NCI-H1092 (cell line): ENCODE data around the gene DNAJB2.

Experiments used
- DNase-seq: peaks from one replicate; lab custom pipeline; 2025; lab: John Stamatoyannopoulos, UW

DNAJB2 gene

GRCh38 chr2:219279151-219279915, at the start of gene DNAJB2:
Gene DNAJB2, plus strand, starts transcription at chr2:219279366. Its CDS starts 468 bp downstream, at chr2:219279834.
- DNase-seq, result peak; percentile 87

GRCh38 chr2:219230059-219230540, 49.1 kb upstream of the DNAJB2 start:
- DNase-seq, result no peak

- no peak for DNase-seq
These were observed 44.8 kb upstream of the DNAJB2 start for GRCh38 chr2:219234331-219234730.

GRCh38 chr2:219243291-219243761, 35.8 kb upstream of the DNAJB2 start:
- DNase-seq, result no peak

- no peak for DNase-seq
These were observed 34.4 kb upstream of the DNAJB2 start for GRCh38 chr2:219244789-219245147.

GRCh38 chr2:219245148-219245898, 33.8 kb upstream of the DNAJB2 start, which contains the start of the genes GLB1L and STK16:
Gene GLB1L, minus strand, starts transcription at chr2:219245444. Its CDS starts 1,871 bp downstream, at chr2:219243573.
Gene STK16, plus strand, starts transcription at chr2:219245479. Its CDS starts 521 bp downstream, at chr2:219246000.
- peak; percentile 73 for DNase-seq

GRCh38 chr2:219245899-219246230, 33.3 kb upstream of the DNAJB2 start:
- DNase-seq, result no peak

GRCh38 chr2:219246559-219246958, 32.6 kb upstream of the DNAJB2 start:
- no peak for DNase-seq

- DNase-seq, result no peak
These were observed 31.2 kb upstream of the DNAJB2 start for GRCh38 chr2:219247678-219248642.

- no peak for DNase-seq
These were observed 30.3 kb upstream of the DNAJB2 start for GRCh38 chr2:219248845-219249202.

- peak; percentile 10 for DNase-seq
These were observed 29.8 kb upstream of the DNAJB2 start for GRCh38 chr2:219249203-219249980.

GRCh38 chr2:219250049-219250781, 29.0 kb upstream of the DNAJB2 start:
- DNase-seq, result no peak

GRCh38 chr2:219251656-219252055, 27.5 kb upstream of the DNAJB2 start:
- no peak for DNase-seq

- no peak for DNase-seq
These were observed 27.1 kb upstream of the DNAJB2 start for GRCh38 chr2:219252084-219252483.

GRCh38 chr2:219252570-219252899, 26.6 kb upstream of the DNAJB2 start:
- no peak for DNase-seq

- no peak for DNase-seq
These were observed 26.0 kb upstream of the DNAJB2 start, which contains the start of gene TUBA4B for GRCh38 chr2:219252900-219253752. Gene TUBA4B, plus strand, starts transcription at chr2:219253243. Its CDS starts 165 bp downstream, at chr2:219253408.

GRCh38 chr2:219253753-219254589, 25.2 kb upstream of the DNAJB2 start, which contains the start of gene TUBA4A:
Gene TUBA4A, minus strand, starts transcription at chr2:219253918. Its CDS starts 60 bp downstream, at chr2:219253858.
- DNase-seq, result peak; percentile 44

GRCh38 chr2:219254590-219255201, 24.5 kb upstream of the DNAJB2 start:
- DNase-seq, result no peak
